ENCODE results near the gene MAD2L1BP.
"Not testable (repeated sequence)": the region's sequence is repeated elsewhere in the genome, so short reads cannot be mapped to it uniquely, and the experiment has no call there.

The MAD2L1BP gene

GRCh38 chr6:43635387-43636307, at the start of gene MAD2L1BP:
Gene MAD2L1BP, plus strand, starts transcription at chr6:43635840. Its CDS starts 36 bp downstream, at chr6:43635876.
- peak; percentile 48 for DNase-seq

- DNase-seq, result no peak
Observed at GRCh38 chr6:43588194-43588593, 47.4 kb upstream of the MAD2L1BP start.

- DNase-seq, result not testable (repeated sequence)
Observed at GRCh38 chr6:43589564-43589963, 46.1 kb upstream of the MAD2L1BP start.

GRCh38 chr6:43593938-43594337, 41.7 kb upstream of the MAD2L1BP start:
- DNase-seq, result no peak

GRCh38 chr6:43600595-43600994, 35.0 kb upstream of the MAD2L1BP start:
- no peak for DNase-seq

DNA sequence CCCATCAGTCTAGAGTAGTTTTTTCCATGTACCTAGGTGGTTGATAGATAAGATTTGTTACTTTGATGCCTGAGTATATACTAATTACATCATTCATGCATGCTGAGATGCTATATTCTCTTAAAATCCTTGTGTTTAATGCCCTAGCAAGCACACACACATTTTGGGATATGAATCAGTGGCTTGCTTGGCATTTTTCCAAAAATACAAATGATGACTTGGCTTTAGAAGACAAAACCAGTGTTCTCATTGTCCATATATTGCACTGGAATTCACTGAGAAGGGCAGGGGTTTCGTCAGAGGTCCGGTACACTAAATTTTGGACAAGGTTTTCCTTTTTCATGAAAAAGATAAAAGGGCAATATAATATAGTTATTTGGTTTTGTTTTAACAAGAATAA, 31.5 kb upstream of the MAD2L1BP start:
- no peak for DNase-seq

DNA sequence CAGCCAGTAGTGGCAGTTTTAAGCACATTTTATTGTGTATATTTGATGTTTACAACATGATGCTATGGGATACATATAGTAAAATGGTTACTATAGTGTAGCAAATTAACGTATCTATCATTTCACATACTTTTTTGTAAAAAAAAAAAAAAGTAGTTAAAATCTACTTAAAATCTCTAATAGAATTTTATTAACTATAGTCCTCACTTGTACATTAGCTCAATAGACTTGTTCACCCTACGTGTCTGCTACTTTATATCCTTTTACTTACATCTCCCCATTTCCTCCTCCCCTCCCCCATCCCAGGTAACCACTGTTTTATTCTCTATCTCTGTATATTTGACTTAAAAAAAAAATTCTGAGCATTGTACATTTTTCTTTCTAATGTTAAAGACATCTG, 29.6 kb upstream of the MAD2L1BP start:
- DNase-seq, result no peak

GRCh38 chr6:43608310-43608763, 27.3 kb upstream of the MAD2L1BP start:
- peak; percentile 38 for DNase-seq

DNA sequence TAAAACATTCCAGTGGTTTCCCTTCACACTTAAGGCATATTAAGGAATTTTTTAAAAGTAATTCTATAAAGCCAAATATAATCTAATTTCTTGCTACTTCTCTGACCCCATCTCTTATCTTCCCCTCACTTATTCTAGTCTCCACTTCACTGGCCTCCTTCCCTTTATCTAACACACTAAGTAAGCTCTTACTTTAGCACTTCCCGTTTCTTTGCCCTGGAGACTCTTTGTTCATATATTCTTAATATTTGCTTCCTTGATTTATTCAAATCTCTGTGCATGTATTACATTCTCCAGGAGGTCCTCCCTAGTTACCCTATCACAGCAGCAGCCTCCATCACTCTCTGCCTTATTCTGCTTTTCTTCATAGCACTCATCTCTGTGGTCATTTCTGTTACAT, 26.8 kb upstream of the MAD2L1BP start:
- DNase-seq, result no peak

DNA sequence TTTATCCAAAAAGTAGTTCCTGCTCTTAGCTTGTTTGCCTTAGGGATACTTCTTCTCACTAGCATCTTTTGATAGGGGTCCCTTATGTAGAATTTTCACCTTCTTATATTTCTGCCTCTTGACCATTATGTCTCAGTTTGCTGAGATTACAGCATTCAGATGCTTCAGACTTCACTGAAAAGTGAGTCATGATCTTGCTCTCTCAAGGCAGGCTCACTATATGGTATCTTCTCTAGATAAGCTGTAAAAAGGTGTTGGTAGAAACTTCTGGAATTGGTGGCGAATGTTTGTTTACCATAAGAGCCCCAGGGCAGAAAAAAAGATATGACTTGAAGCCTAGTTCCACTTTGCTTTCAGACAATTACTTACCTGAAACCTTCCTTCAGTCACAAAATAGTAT, 26.2 kb upstream of the MAD2L1BP start:
- DNase-seq, result no peak

- no peak for DNase-seq
Observed at GRCh38 chr6:43610431-43610830, 25.2 kb upstream of the MAD2L1BP start.

DNA sequence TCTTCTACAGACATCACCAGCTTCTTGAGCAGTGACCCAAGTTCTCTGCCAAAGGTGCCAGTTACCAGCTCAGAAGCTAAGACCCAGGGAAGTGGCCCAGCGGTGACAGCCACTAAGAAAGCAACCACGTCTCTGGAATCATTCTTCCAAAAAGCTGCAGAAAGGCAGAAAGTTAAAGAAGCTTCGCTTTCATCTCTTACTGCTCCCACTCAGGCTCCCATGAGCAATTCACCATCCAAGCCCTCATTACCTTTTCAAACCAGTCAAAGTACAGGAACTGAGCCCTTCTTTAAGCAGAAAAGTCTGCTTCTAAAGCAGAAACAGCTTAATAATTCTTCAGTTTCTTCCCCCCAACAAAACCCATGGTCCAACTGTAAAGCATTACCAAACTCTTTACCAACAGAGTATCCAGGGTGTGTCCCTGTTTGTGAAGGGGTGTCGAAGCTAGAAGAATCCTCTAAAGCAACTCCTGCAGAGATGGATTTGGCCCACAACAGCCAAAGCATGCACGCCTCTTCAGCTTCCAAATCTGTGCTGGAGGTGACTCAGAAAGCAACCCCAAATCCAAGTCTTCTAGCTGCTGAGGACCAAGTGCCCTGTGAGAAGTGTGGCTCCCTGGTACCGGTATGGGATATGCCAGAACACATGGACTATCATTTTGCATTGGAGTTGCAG, 21.8 kb upstream of the MAD2L1BP start:
- no peak for DNase-seq

DNA sequence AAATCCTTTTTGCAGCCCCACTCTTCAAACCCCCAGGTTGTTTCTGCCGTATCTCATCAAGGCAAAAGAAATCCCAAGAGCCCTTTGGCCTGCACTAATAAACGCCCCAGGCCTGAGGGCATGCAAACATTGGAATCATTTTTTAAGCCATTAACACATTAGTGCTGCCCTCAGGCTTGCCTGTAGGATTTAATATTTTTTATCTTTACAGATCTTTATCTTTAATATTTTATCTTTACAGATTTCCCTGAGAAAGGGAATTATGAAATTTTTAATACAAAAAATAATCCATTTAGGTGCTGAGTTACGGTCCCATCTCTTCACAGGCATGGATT, 21.3 kb upstream of the MAD2L1BP start:
- DNase-seq, result no peak

DNA sequence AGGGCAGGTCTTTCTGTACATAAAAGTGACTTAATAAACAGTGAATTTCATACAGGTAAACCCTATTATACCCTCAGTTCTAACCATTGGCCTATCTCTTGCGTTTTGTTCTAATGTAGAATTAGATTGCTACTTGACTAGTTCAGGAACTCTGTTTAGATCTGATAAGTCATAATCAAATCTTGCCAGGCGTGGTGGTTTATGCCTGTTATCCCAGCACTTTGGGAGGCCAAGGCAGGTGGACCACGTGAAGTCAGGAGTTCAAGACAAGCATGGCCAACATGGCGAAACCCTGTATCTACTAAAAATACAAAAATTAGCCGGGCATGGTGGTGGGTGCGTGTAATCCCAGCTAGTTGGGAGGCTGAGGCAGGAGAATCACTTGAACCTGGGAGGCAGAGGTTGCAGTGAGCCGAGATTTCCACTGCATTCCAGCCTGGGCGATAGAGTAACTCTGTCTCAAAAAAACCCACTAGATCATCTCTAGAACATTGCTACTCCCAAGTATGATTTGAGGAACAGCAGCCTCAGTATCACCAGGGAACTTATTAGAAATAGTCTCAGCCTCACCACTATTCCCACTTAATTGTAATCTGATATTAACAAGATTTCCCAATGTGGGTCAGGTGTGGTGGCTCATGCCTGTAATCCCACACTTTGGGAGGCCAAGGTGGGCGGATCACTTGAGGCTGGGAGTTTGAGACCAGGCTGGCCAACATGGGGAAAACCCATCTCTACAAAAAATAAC, 18.7 kb upstream of the MAD2L1BP start:
- DNase-seq, result no peak

- DNase-seq, result no peak
Observed at GRCh38 chr6:43621078-43621835, 14.4 kb upstream of the MAD2L1BP start.

DNA sequence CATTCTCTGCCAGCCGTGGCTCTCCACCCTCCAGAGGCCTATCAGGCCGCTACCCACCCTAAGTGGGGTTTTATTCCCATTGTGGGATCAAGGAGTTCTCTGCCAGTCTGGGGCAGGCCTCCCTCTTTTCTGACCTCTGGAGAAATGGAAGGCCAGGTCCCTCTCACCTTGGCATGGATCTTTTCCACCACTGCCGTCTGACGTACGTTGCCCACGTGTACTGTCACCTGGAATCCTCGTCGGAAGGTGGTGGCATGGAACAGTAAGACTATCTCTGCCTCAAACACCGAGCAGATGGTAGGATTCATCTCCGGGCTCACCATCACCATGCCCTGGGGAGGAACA, 13.8 kb upstream of the MAD2L1BP start:
- DNase-seq, result no peak

DNA sequence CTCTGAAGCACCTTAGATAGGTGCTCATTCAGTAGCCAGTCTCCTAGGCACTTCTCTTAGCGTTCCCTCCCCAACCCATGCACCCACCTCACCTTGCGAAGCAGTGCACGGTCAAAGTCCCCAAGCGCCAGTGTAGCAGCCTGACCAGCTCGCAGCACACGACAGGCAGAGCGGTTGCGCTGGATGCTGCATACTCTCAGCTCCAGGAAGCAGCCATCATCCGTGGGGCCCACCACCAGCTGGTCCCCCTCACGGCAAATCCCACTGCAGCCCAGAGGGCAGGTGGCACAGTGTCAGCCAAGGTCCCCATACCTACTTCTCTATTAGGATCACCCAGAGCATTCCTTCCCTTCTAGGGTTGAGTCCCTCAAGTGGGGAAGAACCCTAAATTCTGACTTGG, 13.1 kb upstream of the MAD2L1BP start:
- no peak for DNase-seq

DNA sequence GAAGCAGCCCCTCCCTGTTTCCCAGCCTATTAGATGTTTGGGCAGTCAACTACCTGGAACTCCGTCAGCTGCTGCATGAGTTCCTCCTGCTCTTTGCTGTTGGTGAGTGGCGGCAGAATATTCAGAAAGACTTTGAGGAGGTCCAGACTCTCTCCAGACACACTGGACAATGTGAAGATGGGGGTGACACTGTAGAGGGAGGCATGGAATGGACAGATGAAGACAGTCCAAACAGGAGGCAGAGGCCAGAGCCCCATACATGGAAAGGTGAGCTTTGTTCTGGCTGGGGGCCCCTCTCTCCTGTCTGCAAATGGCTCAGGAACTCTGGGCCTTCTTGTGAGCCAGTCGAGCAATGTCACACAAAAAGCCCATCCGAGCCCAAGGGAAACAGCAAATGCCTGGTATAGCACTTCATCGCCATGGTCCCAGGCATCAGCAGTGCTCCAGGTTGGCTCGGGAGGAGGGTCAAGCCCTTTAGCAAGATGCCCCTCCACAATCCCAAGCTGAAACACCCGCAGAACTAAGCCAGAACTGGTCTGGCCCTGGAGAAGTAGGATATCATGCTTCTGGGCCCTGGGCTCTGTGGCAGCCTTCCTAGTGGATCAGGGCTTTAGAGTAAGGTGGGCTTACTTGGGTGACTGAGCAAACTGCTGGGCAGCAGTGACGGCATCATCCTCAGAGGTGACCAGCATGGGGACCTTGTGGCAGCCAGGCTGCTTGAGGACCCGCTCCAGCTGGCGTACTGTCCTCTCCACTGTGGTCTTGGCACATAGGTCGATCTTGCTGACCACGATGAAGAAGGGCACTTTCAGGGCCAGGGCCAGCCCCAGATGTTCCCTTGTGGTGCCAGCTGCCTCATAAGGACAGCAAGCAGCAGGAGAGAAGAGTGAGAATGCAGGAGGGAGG, 11.5 kb upstream of the MAD2L1BP start:
- DNase-seq, result no peak

- no peak for DNase-seq
Observed at GRCh38 chr6:43624786-43625288, 10.8 kb upstream of the MAD2L1BP start.

DNA sequence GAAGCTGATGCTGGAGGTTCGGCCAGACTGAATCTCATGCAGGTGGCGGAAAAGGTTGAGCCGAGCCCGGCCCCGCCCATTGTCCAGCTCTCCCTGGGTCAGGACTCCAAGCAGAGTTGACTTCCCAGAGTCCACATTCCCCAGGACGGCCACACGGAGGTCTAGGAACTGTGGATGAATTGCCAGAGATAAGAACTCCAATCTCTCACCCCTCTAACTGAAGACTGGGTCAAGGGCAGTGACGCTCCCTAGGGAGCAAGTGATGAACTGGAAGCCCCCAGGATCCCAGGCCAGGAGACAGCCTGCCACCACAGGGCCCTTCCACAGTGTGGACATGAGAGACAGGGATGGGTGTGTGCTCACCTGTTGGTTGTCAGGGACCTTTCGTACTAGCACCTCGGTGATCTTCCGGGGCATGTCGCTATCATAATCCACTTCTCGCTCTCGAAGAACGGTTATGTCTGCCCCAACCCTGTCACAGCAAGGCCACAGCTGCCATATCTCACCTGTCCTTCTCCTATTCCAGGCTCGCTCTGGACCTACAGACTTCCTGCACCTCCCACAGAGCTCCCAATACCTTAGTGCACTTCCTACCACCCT, 10.1 kb upstream of the MAD2L1BP start:
- no peak for DNase-seq
